WERI-Rb-1 (cell line): ENCODE measurements around the gene GRAMD2B.
"Not testable (repeated sequence)": the region's sequence is repeated elsewhere in the genome, so short reads cannot be mapped to it uniquely, and the experiment has no call there.

Source experiments
- DNase-seq: peaks from one replicate; pipeline ENCODE4 v3.0.0-alpha.2; 2020
- H3K27ac ChIP-seq: fragments of 250-450 bp; sonication (Bioruptor Pico); 2 replicates; pipeline ENCODE4 v1.5.1; 2020; ENCODE audit warnings: mild to moderate bottlenecking, moderate library complexity
- H3K27me3 ChIP-seq: fragments of 250-450 bp; sonication (Bioruptor Pico); 2 replicates; pipeline ENCODE4 v1.5.1; 2021; ENCODE audit warnings: mild to moderate bottlenecking, low read depth, moderate library complexity; ENCODE audit not compliant: insufficient read depth, severe bottlenecking
- H3K36me3 ChIP-seq: fragments of 250-450 bp; sonication (Bioruptor Pico); 2 replicates; pipeline ENCODE4 v1.5.1; 2020; ENCODE audit warnings: mild to moderate bottlenecking, moderate library complexity
- H3K4me3 ChIP-seq: 2 replicates; pipeline ENCODE4 v1.5.1; 2011; ENCODE audit warnings: low read depth, mild to moderate bottlenecking, control low read depth, low read length
- H3K9me3 ChIP-seq: fragments of 250-450 bp; sonication (Bioruptor Pico); 2 replicates; pipeline ENCODE4 v1.5.1; 2021; ENCODE audit warnings: mild to moderate bottlenecking, moderate library complexity; ENCODE audit not compliant: severe bottlenecking
- CTCF ChIP-seq: IDR thresholded peaks from 2 replicates; pipeline ENCODE4 v1.5.1; 2011; ENCODE audit warnings: low read depth, mild to moderate bottlenecking, control low read depth, inconsistent platforms, low read length

Gene GRAMD2B

GRCh38 chr5:126391386-126391785 is 31.8 kb upstream of the GRAMD2B start:
- no peak for TF ChIP-seq CTCF
- Histone ChIP-seq H3K36me3 (no peaks in the 10 kb centered on the region), H3K4me3 (no peak overlapping the region), H3K27me3 (no peaks in the 10 kb centered on the region), H3K9me3 (peaks cover 3% of the 10 kb centered on the region), H3K27ac (no peak overlapping the region)
- DNase-seq = no peak

GRCh38 chr5:126394211-126394788 is 28.9 kb upstream of the GRAMD2B start:
- no peak for TF ChIP-seq CTCF
- no peak for DNase-seq
- Histone ChIP-seq H3K27me3 (no peaks in the 10 kb centered on the region), H3K27ac (no peak overlapping the region), H3K4me3 (no peak overlapping the region), H3K9me3 (peaks cover 3% of the 10 kb centered on the region), H3K36me3 (no peaks in the 10 kb centered on the region)

GRCh38 chr5:126395198-126395597 is 28.0 kb upstream of the GRAMD2B start:
- no peak overlapping the region for H3K27ac ChIP-seq
- no peaks in the 10 kb centered on the region for H3K36me3 ChIP-seq
- no peaks in the 10 kb centered on the region for H3K27me3 ChIP-seq
- TF ChIP-seq CTCF = no peak
- DNase-seq = no peak
- no peak overlapping the region for H3K4me3 ChIP-seq
- peaks cover 3% of the 10 kb centered on the region for H3K9me3 ChIP-seq

- no peaks in the 10 kb centered on the region for H3K27me3 ChIP-seq
- no peak for TF ChIP-seq CTCF
- H3K4me3 ChIP-seq = no peak overlapping the region
- H3K27ac ChIP-seq = no peak overlapping the region
- no peak for DNase-seq
- peaks cover 5% of the 10 kb centered on the region for H3K9me3 ChIP-seq
- H3K36me3 ChIP-seq = no peaks in the 10 kb centered on the region
Measured at GRCh38 chr5:126395605-126396004, 27.6 kb upstream of the GRAMD2B start.

- not testable (repeated sequence) for H3K4me3 ChIP-seq, H3K36me3 ChIP-seq, DNase-seq, H3K27ac ChIP-seq, H3K27me3 ChIP-seq
- peaks cover 12% of the 10 kb centered on the region for H3K9me3 ChIP-seq
Measured at GRCh38 chr5:126396721-126397120, 26.5 kb upstream of the GRAMD2B start.

GRCh38 chr5:126398791-126399190 is 24.4 kb upstream of the GRAMD2B start:
- no peak for DNase-seq
- peaks cover 16% of the 10 kb centered on the region for H3K9me3 ChIP-seq
- no peak for TF ChIP-seq CTCF
- H3K4me3 ChIP-seq = no peak overlapping the region
- no peaks in the 10 kb centered on the region for H3K27me3 ChIP-seq
- H3K36me3 ChIP-seq = no peaks in the 10 kb centered on the region
- no peak overlapping the region for H3K27ac ChIP-seq
